Suprapubic skin (tissue), 4 donors: Measurements from ENCODE around the gene SIPA1L3. TPM values are rescaled to one million over a fixed set of nuclear protein-coding genes. Genes with fewer than 3 reads are reported as not detected.

Experiments
- DNase-seq, 2 donors: peaks; one replicate each; pipeline ENCODE4 v3.0.0-alpha.2; 2019; ENCODE audit warnings: low spot score in 2 of 2
- H3K27ac ChIP-seq: fragments of 200-600 bp; sonication (generic); one replicate; pipeline ENCODE4 v1.5.1; 2019
- H3K27me3 ChIP-seq: fragments of 200-600 bp; sonication (generic); one replicate; pipeline ENCODE4 v1.5.1; 2019
- H3K36me3 ChIP-seq: fragments of 200-600 bp; sonication (generic); one replicate; pipeline ENCODE4 v1.5.1; 2019
- H3K4me1 ChIP-seq: fragments of 200-600 bp; sonication (generic); one replicate; pipeline ENCODE4 v1.5.1; 2019
- H3K4me3 ChIP-seq: fragments of 200-600 bp; sonication (generic); one replicate; pipeline ENCODE4 v1.5.1; 2019; ENCODE audit warnings: mild to moderate bottlenecking
- H3K9me3 ChIP-seq: fragments of 200-600 bp; sonication (generic); one replicate; pipeline ENCODE4 v1.5.1; 2019
- CTCF ChIP-seq, 2 donors: fragments of 200-600 bp in 1 of 2; fragments of 450-650 bp in 1 of 2; sonication (generic) in 1 of 2; IDR thresholded peaks; one replicate each; pipeline ENCODE4 v1.5.1; 2016 to 2019; ENCODE audit warnings: antibody characterized with exemption in 2 of 2, mild to moderate bottlenecking in 1 of 2, moderate library complexity in 1 of 2
- EP300 ChIP-seq: sonication (generic); formaldehyde crosslinking; IDR thresholded peaks from one replicate; pipeline ENCODE4 v1.6.1; 2017; ENCODE audit warnings: antibody characterized with exemption
- POLR2A ChIP-seq, 2 donors: fragments of 450-650 bp; IDR thresholded peaks; one replicate each; pipeline ENCODE4 v1.6.1; 2017; ENCODE audit warnings: antibody characterized with exemption in 2 of 2, mild to moderate bottlenecking in 2 of 2, moderate library complexity in 2 of 2
- POLR2AphosphoS5 ChIP-seq, 3 donors: sonication (generic); formaldehyde crosslinking; IDR thresholded peaks; one replicate each; pipeline ENCODE4 v1.6.1; 2017; ENCODE audit warnings: antibody characterized with exemption in 3 of 3
- WGBS: methylation state at CpG from one replicate; pipeline ENCODE4 v1.1.5; 2018; 5-methylcytosine and 5-hydroxymethylcytosine counted together
- total RNA-seq, 4 donors: library from RNA; depleted of rRNA; stranded (reverse); fragments of >200 nt; gene quantifications; one replicate each; pipeline ENCODE4 v1.1.0, GENCODE V29; 2016

SIPA1L3 gene
- total RNA-seq, 4 donors from 2014 or later, result 52.6 to 92.1 (median 81.8) TPM

- Histone ChIP-seq H3K27me3 (no peaks in the 10 kb centered on the region), H3K9me3 (no peaks in the 10 kb centered on the region), H3K27ac (peak overlapping the region; percentile 86), H3K4me3 (no peak overlapping the region), H3K4me1 (peaks cover 44% of the 10 kb centered on the region), H3K36me3 (peaks cover 5% of the 10 kb centered on the region)
- no peak for TF ChIP-seq CTCF (IDR thresholded peaks at IDR 0.05)
- TF ChIP-seq POLR2A (IDR thresholded peaks at IDR 0.05), result no peak
- no peak for TF ChIP-seq POLR2AphosphoS5 (IDR thresholded peaks at IDR 0.05)
- TF ChIP-seq EP300, result no peak
- WGBS, result 97% methylated on average over 6 of the region's 6 CpGs
- no peak for DNase-seq
Measured at GRCh38 chr19:38144667-38145066, 237.7 kb downstream of the SIPA1L3 start.

DNA sequence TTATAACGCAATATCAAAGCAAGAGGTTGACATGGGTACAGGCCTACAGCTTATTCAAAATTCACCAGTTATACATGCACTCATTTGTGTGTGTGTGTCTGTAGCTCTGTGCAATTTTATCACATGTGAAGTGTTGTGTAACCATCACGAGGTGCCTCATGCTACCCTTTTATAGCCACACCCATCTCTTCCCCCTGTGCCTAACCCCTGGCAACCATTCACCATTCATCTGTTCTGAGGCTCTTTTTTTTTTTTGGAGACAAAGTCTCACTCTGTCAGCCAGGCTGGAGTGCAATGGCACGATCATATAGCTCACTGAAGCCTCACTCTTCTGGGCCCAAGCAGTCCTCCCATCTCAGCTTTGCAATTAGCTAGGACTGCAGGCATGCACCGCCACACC is 238.6 kb downstream of the SIPA1L3 start:
- H3K4me1 ChIP-seq, result peaks cover 44% of the 10 kb centered on the region
- TF ChIP-seq CTCF (IDR thresholded peaks at IDR 0.05), result no peak
- no peak for TF ChIP-seq EP300
- TF ChIP-seq POLR2AphosphoS5 (IDR thresholded peaks at IDR 0.05), result peak in 1 of 3 donors; percentile 24
- H3K27me3 ChIP-seq, result no peaks in the 10 kb centered on the region
- H3K4me3 ChIP-seq, result no peak overlapping the region
- peak overlapping the region; percentile 86 for H3K27ac ChIP-seq
- peaks cover 5% of the 10 kb centered on the region for H3K36me3 ChIP-seq
- no peak for DNase-seq
- no peaks in the 10 kb centered on the region for H3K9me3 ChIP-seq
- WGBS, result 30% methylated on average over 4 of the region's 4 CpGs

- TF ChIP-seq EP300 (no peak), POLR2AphosphoS5 (IDR thresholded peaks at IDR 0.05) (no peak), POLR2A (IDR thresholded peaks at IDR 0.05) (no peak), CTCF (IDR thresholded peaks at IDR 0.05) (no peak)
- Histone ChIP-seq H3K9me3 (no peaks in the 10 kb centered on the region), H3K27ac (peak overlapping the region; percentile 40), H3K27me3 (no peaks in the 10 kb centered on the region), H3K4me3 (no peak overlapping the region), H3K36me3 (peaks cover 25% of the 10 kb centered on the region), H3K4me1 (peaks cover 44% of the 10 kb centered on the region)
- WGBS, result 41% methylated on average over 9 of the region's 9 CpGs
- peak; percentile 76 to 83 for DNase-seq
Measured at GRCh38 chr19:38148337-38148736, 241.3 kb downstream of the SIPA1L3 start.

GRCh38 chr19:38149661-38150061 is 242.7 kb downstream of the SIPA1L3 start:
- TF ChIP-seq POLR2AphosphoS5 (IDR thresholded peaks at IDR 0.05) (no peak), EP300 (no peak), CTCF (IDR thresholded peaks at IDR 0.05) (no peak), POLR2A (IDR thresholded peaks at IDR 0.05) (no peak)
- no peaks in the 10 kb centered on the region for H3K27me3 ChIP-seq
- no peak overlapping the region for H3K27ac ChIP-seq
- peaks cover 31% of the 10 kb centered on the region for H3K36me3 ChIP-seq
- peaks cover 42% of the 10 kb centered on the region for H3K4me1 ChIP-seq
- H3K9me3 ChIP-seq, result no peaks in the 10 kb centered on the region
- H3K4me3 ChIP-seq, result no peak overlapping the region
- 84% methylated on average over 6 of the region's 6 CpGs for WGBS
- DNase-seq, result no peak

GRCh38 chr19:38151242-38151641 is 244.2 kb downstream of the SIPA1L3 start:
- no peak overlapping the region for H3K27ac ChIP-seq
- DNase-seq, result no peak
- H3K27me3 ChIP-seq, result no peaks in the 10 kb centered on the region
- 93% methylated on average over 9 of the region's 9 CpGs for WGBS
- TF ChIP-seq CTCF (IDR thresholded peaks at IDR 0.05) (no peak), EP300 (no peak), POLR2AphosphoS5 (IDR thresholded peaks at IDR 0.05) (no peak), POLR2A (IDR thresholded peaks at IDR 0.05) (no peak)
- peaks cover 27% of the 10 kb centered on the region for H3K4me1 ChIP-seq
- H3K4me3 ChIP-seq, result no peak overlapping the region
- H3K9me3 ChIP-seq, result no peaks in the 10 kb centered on the region
- peaks cover 33% of the 10 kb centered on the region for H3K36me3 ChIP-seq
